HCT116 (cell line): Measurements from ENCODE around the gene HECTD2.

Experiments used
- CTCF ChIP-seq, 3 experiments: fragments of 200-600 bp in 1 of 3; sonication (generic) in 1 of 3; IDR thresholded peaks in 2 of 3; conservative IDR thresholded peaks in 1 of 3; 2 replicates each; pipeline ENCODE4 v1.5.1; 2012 to 2017; ENCODE audit warnings: low read depth in 2 of 3, low read length in 2 of 3, antibody characterized with exemption in 1 of 3, borderline replicate concordance in 1 of 3, control low read depth in 1 of 3, mild to moderate bottlenecking in 1 of 3, mixed read lengths in 1 of 3, mixed run types in 1 of 3, moderate library complexity in 1 of 3; ENCODE audit not compliant: insufficient read depth in 1 of 3
- MAX ChIP-seq: IDR thresholded peaks from 2 replicates; pipeline ENCODE4 v1.6.1; 2012
- POLR2A ChIP-seq: IDR thresholded peaks from 2 replicates; pipeline ENCODE4 v1.7.0; 2011; ENCODE audit warnings: borderline replicate concordance; ENCODE audit not compliant: insufficient read depth, insufficient read length; ENCODE audit errors: extremely low read depth

- no peak for TF ChIP-seq POLR2A
- no peak for TF ChIP-seq CTCF (IDR thresholded peaks at IDR 0.05 in 2 of 3, conservative IDR thresholded peaks at IDR 0.05 in 1 of 3; ENCODE audit: borderline replicate concordance in 1 of 3, insufficient read depth in 1 of 3, low read depth in 2 of 3, low read length in 2 of 3)
- TF ChIP-seq MAX, result no peak
Measured at GRCh38 chr10:91366704-91367103, 43.4 kb upstream of the HECTD2 start.
